OCI-LY1 (cell line): ENCODE results near the gene HNRNPA3.

ENCODE experiments used
- CTCF ChIP-seq: fragments of 200-600 bp; sonication (generic), shearing (Covaris generic); IDR thresholded peaks from 2 replicates; pipeline ENCODE4 v1.5.1; 2017; ENCODE audit warnings: mild to moderate bottlenecking, antibody characterized with exemption, low read length, moderate library complexity, mixed read lengths
- EZH2 ChIP-seq: fragments of 200-600 bp; sonication (generic), shearing (Covaris generic); IDR thresholded peaks from 2 replicates; pipeline ENCODE4 v1.8.0; 2017; ENCODE audit warnings: borderline replicate concordance, mixed run types, mild to moderate bottlenecking, antibody characterized with exemption, low read length, moderate library complexity, mixed read lengths

- no peak for TF ChIP-seq CTCF
- TF ChIP-seq EZH2, result no peak
These were observed 30.5 kb downstream of the HNRNPA3 start for GRCh38 chr2:177243073-177243472.
